ENCODE data around the gene PSMD10.

Gene PSMD10

GRCh38 chrX:108071578-108071977 lies 19.8 kb downstream of the PSMD10 start:
- DNase-seq (ENCODE audit: low read depth): no peak

GRCh38 chrX:108070891-108071290 lies 20.5 kb downstream of the PSMD10 start:
- no peak for DNase-seq (ENCODE audit: low read depth)

GRCh38 chrX:108068121-108068520 lies 23.2 kb downstream of the PSMD10 start:
- DNase-seq (ENCODE audit: low read depth): no peak

- DNase-seq (ENCODE audit: low read depth): no peak
Observed at GRCh38 chrX:108064613-108065012, 26.7 kb downstream of the PSMD10 start.

- no peak for DNase-seq (ENCODE audit: low read depth)
Observed at GRCh38 chrX:108064001-108064400, 27.3 kb downstream of the PSMD10 start.

GRCh38 chrX:108059801-108060200 lies 31.5 kb downstream of the PSMD10 start:
- DNase-seq (ENCODE audit: low read depth): no peak

- no peak for DNase-seq (ENCODE audit: low read depth)
Observed at GRCh38 chrX:108055546-108055945, 35.8 kb downstream of the PSMD10 start.

- DNase-seq (ENCODE audit: low read depth): no peak
Observed at GRCh38 chrX:108053218-108053617, 38.1 kb downstream of the PSMD10 start.

GRCh38 chrX:108049649-108050048 lies 41.7 kb downstream of the PSMD10 start:
- no peak for DNase-seq (ENCODE audit: low read depth)

GRCh38 chrX:108044554-108045256 lies 46.6 kb downstream of the PSMD10 start, which contains the start of gene VSIG1:
VSIG1 (plus strand) TSS chrX:108045065; CDS start chrX:108045131, 66 bp downstream.
- DNase-seq (ENCODE audit: low read depth): no peak

GRCh38 chrX:108036298-108036973 lies 54.9 kb downstream of the PSMD10 start:
- DNase-seq (ENCODE audit: low read depth): peak; percentile 23

GRCh38 chrX:108034725-108035124 lies 56.6 kb downstream of the PSMD10 start:
- DNase-seq (ENCODE audit: low read depth): no peak

Measured in fibroblast of the conjunctiva (primary cell).